GM10266 (cell line): ENCODE results near the gene AREL1.

ENCODE experiments used
- DNase-seq: peaks from one replicate; pipeline ENCODE4 v3.0.0; 2012; ENCODE audit errors: extremely low spot score
- TF ChIP-seq, protein P1 (sequence below): IDR thresholded peaks from 2 replicates; pipeline ENCODE4 v1.5.1; 2012; ENCODE audit warnings: mild to moderate bottlenecking, low read depth; ENCODE audit not compliant: control insufficient read depth, insufficient read depth; ENCODE audit errors: missing control alignments

The AREL1 gene

DNA sequence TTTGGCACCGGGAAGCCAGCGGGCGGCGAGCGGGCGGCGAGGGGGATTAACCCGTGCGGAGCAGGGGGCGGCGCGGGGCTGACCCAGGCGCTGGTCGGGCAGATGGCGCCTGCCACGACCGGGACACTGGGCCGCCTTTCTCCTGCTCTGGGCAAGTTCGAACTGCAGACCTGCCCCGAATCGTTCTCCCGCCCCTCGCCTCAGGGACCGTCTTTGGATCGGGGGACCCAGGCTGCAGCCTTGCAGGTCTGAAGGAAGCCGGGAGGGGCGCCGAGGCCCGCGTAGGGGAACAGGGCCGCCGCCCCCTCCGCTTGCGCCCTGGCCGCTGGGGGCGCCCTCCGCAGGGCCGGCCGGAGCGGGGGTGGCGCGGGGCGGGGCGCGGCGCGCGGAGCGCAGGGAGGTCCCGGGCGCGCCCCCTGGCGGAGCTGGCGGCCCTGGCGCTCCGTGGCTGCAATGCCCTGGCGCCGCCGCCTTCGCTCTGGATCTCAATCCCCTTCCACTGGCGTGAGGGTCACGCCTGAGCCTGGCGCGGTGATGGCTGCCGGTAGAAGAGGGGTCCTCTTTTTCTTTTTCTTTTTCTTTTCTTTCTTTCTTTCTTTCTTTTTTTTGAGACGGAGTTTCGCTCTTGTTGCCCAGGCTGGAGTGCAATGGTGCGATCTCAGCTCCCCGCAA, 100.4 kb downstream of the AREL1 start:
- TF ChIP-seq, protein P1, sequence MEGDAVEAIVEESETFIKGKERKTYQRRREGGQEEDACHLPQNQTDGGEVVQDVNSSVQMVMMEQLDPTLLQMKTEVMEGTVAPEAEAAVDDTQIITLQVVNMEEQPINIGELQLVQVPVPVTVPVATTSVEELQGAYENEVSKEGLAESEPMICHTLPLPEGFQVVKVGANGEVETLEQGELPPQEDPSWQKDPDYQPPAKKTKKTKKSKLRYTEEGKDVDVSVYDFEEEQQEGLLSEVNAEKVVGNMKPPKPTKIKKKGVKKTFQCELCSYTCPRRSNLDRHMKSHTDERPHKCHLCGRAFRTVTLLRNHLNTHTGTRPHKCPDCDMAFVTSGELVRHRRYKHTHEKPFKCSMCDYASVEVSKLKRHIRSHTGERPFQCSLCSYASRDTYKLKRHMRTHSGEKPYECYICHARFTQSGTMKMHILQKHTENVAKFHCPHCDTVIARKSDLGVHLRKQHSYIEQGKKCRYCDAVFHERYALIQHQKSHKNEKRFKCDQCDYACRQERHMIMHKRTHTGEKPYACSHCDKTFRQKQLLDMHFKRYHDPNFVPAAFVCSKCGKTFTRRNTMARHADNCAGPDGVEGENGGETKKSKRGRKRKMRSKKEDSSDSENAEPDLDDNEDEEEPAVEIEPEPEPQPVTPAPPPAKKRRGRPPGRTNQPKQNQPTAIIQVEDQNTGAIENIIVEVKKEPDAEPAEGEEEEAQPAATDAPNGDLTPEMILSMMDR, result peak; percentile 78
- DNase-seq, result peak; percentile 92

DNA sequence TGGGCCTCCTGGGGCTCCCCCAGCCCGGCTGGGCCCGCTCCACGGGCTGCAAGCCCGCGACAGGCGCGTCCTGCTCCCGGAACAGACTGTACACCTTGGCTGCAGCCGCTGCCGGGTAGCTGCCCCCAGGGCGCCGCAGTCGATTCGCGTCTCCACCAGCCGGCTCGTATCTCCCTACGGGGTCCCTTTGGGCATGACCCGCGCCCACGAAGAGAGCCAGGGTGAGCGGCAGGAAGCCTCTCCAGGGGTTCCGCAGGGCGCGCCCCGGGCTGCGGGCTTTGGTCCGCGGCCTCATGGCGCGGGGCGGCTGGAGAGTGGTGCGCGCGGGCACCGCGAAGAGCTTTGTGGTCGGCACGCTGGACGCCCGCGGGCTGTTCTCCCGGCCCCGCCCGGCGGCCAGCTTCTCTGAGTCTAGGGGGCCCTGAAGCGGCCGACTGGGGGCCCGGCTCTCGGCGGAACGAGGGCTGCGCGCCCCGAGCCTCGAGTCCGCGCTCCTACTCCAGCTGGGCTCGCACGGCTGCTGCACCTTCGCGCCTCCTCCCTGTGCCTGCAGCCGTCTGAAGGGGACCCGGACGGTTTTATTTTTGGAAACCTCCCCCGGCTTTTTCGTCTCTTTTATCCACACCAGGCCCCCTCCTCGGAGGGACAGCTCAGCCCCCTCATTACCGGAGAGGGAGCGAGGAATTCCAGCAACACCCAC, 101.1 kb downstream of the AREL1 start, which contains the start of gene LTBP2:
TSS of gene LTBP2 (minus strand) at position 588 of the 700 bp plus-strand sequence. CDS start at position 295, 293 bp downstream.
- no peak for DNase-seq
- TF ChIP-seq, protein P1, result no peak
